Measurements from ENCODE around the gene ZNF548.
A peak's percentile ranks its signal among the peaks of the same experiment; 100 is the strongest.
"Not testable (repeated sequence)": the region's sequence is repeated elsewhere in the genome, so short reads cannot be mapped to it uniquely, and the experiment has no call there.

ZNF548 gene

DNA sequence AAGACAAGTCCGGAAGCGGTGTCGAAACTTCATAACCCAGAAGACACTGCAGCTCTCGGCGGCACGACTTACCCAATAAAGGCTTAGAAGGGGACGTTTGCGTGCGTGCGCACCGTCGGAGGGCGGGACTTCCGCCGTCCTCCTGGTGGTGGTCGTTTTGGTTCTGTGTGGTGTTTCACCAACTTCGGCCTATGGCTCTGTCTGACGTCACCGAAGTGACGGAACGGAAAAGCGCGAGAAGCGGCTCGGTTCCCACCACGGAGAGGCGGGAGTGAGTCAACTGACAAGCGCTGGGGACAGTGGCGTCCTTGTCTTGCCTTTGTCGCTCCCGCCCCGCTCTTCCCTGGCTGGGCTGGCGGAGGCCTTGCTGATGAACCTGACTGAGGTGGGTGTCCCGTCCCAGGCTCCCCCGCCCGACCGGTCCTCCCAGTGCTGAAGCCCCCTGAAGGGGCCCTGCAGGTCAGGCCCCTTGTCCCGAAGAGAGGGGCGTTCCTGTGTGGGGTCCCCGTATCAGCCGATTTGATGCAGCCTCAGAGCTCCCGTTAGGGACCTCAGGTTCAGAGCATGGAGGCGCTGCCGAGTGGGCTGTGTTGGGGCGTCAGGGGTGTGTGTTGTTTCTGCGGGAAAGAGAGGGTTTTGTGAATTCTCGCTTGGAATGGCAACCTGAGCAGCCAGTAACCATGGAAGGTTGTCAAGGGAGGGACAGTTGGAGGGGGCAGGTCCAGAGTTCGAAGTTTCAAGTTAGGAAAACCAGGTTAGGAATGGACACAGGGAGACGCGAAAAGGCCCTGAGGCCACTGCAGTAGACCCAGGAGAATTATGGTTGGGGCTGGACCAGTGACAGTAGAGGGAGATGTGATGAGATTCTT lies at the start of gene ZNF548:
Gene ZNF548, plus strand, starts transcription at position 125 of the 869 bp plus-strand sequence. Its CDS starts 246 bp downstream, at position 371.
- peak; percentile 99 for DNase-seq

DNA sequence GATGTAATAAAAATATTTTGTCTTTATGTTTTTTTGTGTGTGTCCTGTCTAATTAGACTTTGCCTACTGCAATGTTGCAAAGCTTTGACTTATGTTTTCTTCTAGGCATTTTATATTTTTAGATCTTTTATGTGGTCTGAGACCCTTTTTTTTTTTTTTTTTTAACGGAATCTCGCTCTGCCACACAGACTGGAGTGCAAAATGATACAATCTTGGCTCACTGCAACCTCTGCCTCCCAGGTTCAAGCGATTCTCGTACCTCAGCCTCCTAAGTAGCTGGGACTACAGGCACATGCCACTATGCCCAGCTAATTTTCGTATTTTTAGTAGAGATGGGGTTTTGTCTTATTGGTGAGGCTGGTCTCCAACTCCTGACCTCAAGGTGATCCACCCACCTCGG lies 47.1 kb upstream of the ZNF548 start:
- DNase-seq: no peak

DNA sequence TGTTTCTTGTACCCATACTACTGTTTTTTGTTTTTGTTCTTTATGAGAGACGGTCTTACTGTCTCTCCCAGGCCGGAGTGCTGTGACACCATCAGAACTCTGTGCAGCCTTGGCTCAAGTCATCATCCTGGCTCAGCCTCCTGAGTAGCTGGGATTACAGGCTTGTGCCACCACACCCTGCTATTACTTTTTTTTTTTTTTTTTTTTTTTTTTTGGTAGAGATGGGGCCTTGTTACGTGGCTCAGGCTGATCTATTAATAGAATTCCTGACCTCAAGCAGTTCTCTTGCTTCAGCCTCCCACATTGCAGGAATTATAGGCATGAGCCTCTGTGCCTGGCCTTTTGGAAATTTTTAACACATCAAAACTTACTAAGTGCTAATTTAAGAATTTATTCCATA lies 41.5 kb upstream of the ZNF548 start:
- peak; percentile 19 for DNase-seq

DNA sequence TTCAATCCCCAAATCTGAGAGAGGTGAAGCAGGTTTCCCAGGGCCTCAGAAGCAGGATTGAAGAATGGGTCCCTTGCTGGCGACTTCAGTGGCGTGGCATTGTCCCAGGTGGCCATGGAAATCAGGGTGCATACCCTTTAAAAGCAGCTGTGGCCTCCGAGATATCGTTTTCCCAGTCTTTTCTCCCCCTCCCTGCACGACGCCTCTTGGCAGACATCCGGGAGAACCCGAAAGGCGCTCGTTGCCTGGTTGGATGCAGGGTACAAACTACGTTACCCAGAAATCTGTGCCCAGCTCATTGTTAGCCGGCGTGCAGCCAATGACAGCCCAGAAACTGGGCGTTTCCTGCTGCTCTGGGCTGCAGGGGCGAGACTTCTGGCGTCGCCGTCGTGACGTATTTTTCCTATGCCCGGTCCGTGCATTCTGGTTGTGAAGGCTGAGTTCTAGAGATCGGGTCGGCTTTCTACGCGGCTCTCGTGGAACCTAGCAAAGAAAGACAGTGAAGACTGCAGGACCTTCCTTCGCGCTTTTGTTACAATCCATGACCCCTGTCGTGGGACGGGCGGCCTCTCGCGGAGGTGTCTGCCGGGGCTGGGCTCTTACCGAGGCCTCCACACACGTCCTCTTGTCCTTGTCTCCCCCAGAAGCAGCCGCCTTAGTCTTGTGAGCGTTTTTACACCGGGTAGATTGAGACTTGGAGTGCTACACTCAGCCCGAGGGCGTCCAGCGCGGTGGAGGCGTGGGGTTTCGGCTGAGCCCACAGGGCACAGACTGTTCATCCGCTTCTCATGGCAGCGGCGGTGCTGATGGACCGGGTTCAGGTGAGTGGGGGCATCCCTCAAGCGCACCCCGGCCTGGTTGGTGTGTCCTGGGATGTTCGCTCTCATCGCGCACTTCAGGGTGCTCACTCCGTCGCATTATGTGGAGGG lies 38.5 kb upstream of the ZNF548 start, which contains the start of gene ZNF304:
Gene ZNF304, plus strand, starts transcription at position 395 of the 929 bp plus-strand sequence. Its CDS starts 394 bp downstream, at position 789.
- DNase-seq: peak; percentile 97

DNA sequence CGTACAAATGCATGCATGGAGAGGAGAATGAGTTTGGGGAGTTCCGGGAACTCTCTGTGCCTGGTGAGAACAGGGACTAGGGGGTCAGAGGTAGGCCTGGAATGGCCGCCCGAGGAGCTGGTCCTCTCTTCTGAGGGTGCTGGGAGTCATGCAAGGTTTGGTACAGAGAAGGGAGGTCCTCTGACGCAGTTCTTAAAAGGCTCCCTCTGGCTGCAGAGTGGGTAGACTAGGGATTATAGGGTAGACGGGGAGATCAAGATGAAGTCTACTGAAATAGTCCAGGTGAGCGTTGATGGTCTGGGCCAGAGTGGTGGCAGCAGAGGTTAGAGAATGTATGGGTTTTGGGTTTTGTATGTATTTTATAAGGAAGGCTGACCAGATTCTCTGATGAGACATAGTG lies 37.8 kb upstream of the ZNF548 start:
- DNase-seq: no peak

DNA sequence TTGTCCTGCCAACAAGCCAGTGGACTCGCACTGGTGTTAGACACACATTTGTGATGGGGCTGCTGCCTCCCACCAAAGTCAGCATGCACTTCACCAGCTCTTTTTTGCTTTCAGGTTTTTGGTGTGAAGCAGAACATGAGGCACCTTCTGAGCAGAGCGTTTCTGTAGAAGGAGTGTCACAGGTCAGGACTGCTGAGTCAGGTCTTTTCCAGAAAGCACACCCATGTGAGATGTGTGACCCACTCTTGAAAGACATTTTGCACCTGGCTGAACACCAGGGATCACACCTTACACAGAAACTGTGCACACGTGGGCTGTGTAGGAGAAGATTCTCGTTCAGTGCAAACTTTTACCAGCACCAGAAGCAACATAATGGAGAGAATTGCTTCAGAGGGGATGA lies 33.7 kb upstream of the ZNF548 start:
- DNase-seq: no peak

DNA sequence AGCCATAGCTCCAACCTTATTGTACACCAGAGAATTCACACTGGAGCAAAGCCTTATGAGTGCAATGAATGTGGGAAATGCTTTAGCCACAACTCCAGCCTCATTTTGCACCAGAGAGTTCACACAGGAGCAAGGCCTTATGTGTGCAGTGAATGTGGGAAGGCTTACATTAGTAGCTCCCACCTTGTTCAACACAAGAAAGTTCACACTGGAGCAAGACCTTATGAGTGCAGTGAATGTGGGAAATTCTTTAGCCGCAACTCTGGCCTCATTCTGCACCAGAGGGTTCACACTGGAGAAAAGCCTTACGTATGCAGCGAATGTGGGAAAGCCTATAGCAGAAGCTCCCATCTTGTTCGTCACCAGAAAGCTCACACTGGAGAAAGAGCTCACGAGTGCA lies 32.2 kb upstream of the ZNF548 start:
- no peak for DNase-seq

DNA sequence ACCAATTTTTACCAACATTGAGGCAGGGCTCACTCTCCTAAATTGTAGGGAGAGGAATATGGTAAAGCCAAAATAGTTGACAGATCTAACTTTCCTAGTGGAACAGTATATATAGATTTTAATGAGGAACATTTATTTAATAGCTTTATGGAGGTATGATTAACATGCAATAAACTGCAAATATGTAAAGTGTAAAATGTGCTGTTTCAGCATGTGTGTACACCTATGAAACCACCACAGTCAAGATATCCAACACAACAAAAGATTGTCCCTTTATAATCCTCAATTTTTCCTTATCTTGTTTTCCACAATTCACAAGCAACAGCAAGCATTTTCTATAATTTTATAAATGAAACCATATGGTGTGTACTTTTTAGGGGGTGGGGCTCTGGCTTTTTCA lies 30.4 kb upstream of the ZNF548 start:
- DNase-seq: no peak

DNA sequence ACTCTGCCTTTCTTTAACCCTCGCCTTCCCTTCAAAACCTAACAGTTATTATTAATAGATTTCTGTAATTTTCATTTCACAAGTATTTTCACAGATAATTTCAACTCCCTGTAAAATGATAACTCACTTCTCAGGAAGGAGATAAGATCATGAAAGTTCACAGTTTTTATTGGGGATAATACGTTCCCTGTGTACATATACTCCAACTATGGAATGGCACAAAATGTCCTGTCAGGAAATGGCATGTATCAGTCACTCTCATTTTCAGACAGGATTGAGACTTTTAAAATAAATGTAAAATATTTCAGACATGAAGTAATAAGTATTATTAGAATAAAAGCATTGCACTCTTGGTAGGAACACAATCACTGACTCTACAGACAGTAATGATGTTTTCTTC lies 27.2 kb upstream of the ZNF548 start:
- no peak for DNase-seq

DNA sequence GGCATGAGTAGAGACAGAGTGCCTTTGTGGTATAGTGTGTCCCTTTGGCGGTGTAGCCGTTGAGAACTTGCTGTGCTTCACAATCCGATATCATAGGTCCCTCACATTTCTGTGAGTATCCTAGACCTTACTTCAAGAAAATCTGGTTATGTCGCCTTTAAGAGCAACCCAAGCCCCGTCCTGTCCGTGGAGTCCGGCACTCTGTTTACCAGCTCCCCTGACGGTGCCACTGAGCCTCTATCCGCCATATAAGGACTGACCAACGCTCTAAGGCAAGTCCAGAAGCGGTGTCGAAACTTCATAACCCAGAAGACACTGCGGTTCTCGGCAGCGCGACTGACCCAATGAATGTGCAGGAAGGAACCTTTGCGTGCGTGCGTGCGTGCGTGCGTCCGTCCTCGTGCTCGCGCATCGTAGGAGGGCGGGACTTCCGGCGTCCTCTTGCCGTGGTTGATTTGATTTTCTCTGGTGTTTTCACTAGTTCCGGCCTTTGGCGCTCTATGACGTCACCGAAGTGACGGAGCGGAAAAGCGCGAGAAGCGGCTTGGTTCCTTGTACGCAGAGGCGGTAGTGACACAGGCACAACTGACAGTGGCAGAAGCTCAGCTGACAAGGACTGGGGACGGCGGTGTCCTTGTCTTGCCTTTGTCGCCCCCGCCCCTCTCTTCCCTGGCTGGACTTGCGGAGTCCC lies 26.5 kb upstream of the ZNF548 start, which contains the start of the genes TRAPPC2B and ZNF547:
Gene TRAPPC2B, plus strand, starts transcription at position 555 of the 691 bp plus-strand sequence. CDS start 1,283 bp downstream, outside the sequence.
Gene ZNF547, plus strand, starts transcription at position 555 of the 691 bp plus-strand sequence. CDS start 5,005 bp downstream, outside the sequence.
- peak; percentile 100 for DNase-seq

DNA sequence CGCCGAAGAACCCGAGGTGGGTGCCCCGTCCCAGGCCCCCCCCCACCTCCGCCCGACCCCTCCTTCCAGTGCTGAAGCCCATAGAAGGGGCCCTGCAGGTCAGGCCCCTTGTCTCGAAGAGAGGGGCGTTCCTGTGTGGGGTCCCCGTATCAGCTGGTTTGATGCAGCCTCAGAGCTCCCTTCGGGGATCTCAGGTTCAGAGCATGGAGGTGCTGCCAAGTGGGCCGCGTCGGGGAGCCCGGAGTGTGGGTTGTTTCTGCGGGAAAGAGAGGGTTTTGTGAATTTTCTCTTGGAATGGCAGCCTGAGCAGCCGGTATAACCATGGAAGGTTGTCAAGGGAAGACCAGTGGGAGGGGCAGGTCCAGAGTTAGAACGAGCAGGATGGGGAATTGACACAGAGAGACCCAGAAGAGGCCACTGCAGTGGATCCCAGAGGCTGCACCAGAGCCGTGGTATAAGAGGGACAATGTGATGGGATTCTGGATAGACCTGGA lies 25.9 kb upstream of the ZNF548 start:
- peak; percentile 12 for DNase-seq

DNA sequence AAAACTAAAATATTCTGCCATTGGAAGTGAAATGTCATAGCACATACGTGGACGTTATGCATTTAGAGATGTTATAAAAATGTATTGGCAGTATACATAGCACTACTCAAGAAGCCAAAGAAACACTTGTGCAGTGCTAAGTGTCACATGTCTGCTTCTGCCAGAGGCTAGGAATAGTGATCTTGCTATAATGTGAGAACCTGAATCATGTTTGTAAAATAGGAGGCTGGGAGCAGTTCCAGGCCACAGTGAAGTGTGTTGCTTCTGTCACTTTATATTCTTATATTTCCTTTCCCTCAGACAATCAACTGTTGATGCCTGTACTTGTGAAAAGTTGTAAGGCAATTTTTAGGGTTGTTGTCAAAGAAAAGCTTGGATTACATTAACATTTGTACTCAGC lies 22.9 kb upstream of the ZNF548 start:
- no peak for DNase-seq

DNA sequence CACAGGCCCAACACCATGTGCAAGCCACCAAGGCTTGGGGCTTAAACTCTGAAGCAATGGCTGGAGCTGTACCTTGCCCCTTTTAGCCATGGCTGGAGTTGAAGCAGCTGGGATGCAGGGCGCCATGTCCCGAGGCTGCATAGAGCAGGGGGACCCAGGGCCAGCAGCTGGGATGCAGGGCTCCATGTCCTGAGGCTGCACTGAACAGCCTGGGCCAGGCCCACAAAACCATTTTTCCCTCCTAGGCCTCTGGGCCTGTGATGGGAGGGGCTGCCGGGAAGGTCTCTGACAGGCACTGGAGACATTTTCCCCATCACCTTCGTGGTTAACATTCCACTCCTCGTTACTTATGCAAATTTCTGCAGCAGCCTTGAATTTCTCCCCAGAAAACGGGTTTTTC lies 15.5 kb upstream of the ZNF548 start:
- DNase-seq: no peak

DNA sequence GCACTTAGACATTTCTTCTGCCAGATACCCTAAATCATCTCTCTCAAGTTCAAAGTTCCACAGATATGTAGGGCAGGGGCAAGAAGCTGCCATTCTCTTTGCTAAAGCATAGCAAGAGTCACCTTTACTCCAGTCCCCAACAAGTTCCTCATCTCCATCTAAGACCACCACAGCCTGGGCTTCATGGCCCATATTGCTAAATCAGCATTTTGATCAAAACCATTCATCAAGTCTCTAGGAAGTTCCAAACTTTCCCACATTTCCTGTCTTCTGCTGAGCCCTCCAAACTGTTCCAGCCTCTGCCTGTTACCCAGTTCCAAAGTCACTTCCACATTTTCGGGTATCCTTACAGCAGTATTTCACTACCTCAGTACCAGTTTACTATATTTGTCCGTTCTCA lies 15.0 kb upstream of the ZNF548 start:
- DNase-seq: not testable (repeated sequence)

DNA sequence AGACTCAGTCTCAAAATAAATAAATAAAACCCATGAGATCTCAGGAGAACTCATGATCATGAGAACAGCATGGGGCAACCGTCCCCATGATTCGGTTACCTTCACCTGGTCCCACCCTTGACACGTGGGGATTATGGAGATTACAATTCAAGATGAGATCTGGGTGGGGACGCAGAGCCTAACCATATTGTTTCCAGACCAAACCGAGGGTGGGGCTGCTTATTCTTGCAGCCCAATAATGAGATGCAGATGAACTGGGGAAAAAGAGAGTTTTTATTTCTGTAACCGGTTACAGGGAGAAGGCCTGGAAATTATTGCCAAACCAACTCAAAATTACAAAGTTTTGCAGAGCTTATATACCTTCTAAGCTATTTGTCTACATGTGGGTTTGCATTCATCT lies 13.5 kb upstream of the ZNF548 start:
- DNase-seq: no peak

DNA sequence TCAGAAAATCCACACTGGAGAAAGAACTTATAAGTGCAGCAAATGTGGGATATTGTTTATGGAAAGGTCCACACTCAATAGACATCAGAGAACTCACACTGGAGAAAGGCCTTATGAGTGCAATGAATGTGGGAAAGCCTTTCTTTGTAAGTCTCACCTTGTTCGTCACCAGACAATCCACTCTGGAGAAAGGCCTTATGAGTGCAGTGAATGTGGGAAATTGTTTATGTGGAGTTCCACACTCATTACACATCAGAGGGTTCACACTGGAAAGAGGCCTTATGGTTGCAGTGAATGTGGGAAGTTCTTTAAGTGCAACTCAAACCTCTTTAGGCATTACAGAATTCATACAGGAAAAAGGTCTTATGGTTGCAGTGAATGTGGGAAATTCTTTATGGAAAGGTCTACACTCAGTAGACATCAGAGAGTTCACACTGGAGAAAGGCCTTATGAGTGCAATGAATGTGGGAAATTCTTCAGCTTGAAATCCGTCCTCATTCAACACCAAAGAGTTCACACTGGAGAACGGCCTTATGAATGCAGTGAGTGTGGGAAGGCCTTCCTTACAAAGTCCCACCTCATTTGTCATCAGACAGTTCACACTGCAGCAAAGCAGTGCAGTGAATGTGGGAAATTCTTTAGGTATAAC lies 12.0 kb upstream of the ZNF548 start:
- no peak for DNase-seq

DNA sequence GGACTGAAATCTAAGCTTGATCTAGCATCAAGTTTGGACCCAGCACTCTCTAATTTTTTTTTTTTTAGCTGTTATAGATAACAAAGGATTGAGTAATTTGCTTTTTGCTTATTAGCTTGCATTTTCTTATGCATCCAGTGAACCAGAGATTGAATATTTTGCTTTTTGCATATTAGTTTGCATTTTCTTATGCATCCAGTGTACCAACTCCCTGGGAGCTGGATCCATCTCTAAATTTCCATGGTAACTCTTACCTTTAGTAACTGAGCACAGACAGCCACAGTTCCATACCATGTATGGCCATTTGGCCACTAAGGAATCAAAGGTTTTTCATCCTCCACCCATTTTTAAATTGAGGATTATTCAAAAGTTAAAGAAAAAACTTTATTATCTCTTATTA lies 8.7 kb upstream of the ZNF548 start:
- DNase-seq: no peak

DNA sequence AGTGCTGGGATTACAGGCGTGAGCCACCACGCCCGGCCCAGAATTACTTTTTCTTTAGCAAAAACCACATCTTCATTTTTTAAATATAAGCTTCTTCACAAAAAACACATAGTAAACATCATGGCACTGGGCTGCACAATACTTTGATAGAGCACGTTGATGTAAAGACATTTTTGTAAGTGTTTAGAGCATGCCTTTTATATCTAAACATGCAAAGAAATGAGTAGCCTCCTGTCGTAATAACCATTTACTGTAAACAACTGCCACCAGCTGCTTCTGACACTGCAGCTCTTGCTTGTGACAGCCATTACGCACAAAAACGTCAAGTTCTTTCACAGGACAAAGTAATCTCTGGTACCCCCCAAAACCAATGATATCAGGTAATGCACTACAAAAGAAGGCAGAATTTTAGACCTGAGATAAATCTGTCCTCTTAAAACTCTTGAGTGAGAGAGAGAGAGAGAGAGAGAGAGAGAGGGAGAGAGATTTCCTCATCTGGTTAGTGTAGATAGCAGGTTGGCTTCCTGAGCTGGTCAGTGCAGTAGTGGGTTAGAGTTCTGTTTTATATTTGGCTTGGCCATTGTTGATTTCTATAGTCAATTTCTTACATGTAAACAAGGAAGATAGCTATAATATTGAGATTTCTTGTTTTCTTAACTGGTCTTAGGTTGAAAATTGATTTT lies 6.7 kb upstream of the ZNF548 start:
- no peak for DNase-seq

DNA sequence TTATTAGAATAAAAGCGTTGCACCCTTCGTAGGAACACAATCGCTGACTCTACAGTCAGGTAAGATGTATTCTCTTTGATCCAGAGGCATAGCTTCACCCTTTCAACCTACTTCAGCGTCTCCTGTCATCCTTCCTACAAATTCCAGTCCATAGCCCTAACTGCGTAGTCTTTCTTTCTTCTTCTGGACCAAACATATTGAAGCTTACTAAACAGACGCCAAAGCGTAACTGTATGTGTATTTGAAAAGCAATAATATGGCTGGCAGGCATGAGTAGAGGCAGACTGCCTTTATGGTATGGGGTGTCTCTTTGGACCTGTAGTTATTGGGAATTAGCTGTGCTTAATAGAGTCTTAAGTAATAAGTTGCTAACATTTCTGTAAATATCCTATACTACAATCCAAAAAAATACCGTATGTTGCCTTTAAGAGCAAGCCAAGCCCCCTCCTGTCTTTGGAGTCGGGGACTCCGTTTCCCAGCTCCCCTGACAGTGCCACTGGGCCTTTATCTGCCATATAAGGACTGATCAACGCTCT lies 392 bp upstream of the ZNF548 start:
- no peak for DNase-seq

DNA sequence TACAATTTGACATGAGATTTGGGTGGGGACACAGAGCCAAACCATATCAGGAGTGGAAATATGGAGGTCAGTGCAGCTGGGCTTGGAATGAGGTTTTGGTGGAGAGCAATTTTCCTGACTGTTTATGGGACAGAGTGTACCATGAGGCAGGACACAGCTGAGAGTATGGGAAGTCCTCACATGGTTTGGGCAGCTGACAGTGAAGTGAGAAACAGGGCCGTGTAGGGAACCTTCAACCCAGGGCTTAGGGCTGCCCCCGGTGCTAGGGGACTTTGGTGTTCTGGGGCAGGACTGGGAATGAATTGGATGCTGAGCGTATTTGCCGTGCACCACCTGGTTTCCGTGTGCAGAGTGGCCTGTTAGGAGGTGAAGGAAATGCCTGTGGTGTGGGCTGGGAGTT lies 6.1 kb downstream of the ZNF548 start:
- no peak for DNase-seq

DNA sequence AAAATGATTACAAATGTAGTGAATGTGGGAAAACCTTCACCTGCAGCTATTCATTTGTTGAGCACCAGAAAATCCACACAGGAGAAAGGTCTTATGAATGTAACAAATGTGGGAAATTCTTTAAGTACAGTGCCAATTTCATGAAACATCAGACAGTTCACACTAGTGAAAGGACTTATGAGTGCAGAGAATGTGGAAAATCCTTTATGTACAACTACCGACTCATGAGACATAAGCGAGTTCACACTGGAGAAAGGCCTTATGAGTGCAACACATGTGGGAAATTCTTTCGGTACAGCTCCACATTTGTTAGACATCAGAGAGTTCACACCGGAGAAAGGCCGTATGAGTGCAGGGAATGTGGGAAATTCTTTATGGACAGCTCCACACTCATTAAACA lies 9.2 kb downstream of the ZNF548 start:
- no peak for DNase-seq
